HG03139 (cell line): Measurements from ENCODE around the gene PDE11A.

ENCODE experiments used
- ATAC-seq: cut with Tn5 transposase; IDR thresholded peaks from one replicate; pipeline ENCODE4 v1.9.1; 2021; ENCODE audit not compliant: unreplicated experiment

PDE11A gene

GRCh38 chr2:177673602-177674595, 398.7 kb downstream of the PDE11A start:
- ATAC-seq, result no peak

DNA sequence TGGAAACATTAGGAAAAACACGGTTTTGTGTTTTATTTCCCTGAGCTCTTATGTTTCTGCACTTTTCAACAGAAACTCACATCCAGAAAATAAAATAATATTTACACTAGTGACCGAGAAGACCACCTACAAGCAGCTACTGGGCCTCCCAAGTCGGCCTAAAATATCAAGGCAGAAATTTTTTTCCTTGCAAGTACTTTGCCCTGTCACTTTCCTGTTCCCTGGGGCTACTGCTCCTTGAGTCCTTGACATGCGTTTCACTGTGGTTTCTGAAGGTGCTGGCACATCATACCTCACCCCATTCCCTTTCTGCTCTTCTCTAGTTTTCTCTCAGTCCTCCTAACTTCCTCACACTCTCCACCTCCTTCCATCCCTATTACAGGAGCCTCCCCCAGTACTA, 400.9 kb downstream of the PDE11A start:
- no peak for ATAC-seq

DNA sequence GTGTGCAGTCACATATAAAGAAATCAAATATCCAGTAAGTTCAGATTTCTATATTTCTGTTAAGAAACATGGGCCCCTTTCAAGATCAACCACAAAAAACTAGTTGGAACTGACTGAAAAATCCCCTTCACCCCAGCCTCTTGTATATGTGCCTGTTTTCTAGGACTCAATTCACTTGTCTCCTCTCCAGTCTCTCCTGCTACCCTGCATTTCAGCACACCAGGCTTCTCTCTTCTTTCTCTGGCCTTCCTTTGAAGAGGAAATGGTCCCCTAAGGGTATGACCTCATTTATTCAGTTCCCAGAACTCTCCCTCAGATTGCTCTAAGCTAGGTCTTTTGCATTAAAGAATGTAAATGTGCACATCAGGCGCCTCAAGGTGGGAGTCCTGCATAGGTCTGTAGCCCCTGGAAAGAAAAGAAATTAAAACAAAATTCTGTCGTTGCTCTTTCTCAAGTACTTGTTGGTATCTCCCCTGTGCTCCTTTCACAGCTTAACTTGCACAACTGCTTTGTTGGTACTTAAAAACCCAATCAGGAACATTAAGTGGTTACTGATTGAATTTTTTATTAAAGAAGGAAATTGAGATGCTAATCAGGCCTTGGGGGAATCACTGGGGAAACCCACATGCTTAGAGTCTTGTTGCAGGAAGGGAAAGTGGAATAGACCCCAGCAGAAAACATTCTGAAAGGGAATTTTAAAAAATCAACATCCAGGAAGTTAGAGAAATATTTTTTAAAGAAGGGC, 401.6 kb downstream of the PDE11A start:
- ATAC-seq, result no peak

GRCh38 chr2:177669625-177670330, 402.8 kb downstream of the PDE11A start:
- ATAC-seq, result no peak

- ATAC-seq, result no peak
Observed at GRCh38 chr2:177669201-177669600, 403.4 kb downstream of the PDE11A start.

GRCh38 chr2:177668617-177669016, 404.0 kb downstream of the PDE11A start:
- ATAC-seq, result no peak

DNA sequence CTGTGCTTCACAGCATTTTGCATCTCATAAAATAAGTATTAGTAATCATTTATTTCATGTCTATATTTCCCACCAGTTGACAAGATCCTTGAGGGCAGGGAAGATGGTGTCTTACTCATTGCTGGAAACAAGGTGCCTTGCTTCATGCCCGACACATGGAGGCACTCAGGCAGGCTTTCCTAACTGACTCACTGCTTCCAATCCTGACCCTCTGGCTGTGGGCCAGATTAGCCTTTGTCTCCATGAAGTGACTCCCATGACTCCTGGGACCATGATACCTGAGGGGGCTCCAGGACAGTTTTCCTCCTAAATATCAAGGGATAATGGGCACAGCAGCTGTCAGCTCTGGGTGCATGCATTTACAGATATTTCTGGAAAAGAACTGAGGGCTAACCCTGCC, 405.0 kb downstream of the PDE11A start:
- no peak for ATAC-seq

- no peak for ATAC-seq
Observed at GRCh38 chr2:177666408-177666807, 406.2 kb downstream of the PDE11A start.

- no peak for ATAC-seq
Observed at GRCh38 chr2:177665948-177666347, 406.6 kb downstream of the PDE11A start.

GRCh38 chr2:177665328-177665727, 407.2 kb downstream of the PDE11A start:
- ATAC-seq, result no peak

- no peak for ATAC-seq
Observed at GRCh38 chr2:177662895-177663294, 409.7 kb downstream of the PDE11A start.

DNA sequence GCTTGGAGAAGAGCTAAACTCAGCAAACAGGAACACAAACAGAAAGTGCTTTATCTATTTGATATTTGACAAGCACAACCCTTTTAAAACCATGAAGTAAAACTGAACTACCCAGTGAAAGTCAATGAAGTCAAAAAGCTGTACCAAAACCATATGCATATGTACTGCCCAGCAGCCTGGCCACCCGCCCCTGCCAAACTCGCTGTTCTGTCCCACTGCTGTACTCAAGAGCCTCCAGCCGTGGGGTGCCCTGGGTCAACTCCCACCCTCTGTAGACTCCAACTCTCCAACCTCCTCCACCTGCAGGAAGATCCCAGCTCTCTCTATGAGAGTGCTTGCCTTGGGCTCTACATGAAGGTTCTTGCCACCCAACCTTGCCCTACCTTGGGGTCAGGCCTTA, 411.8 kb downstream of the PDE11A start:
- no peak for ATAC-seq

GRCh38 chr2:177658309-177658708, 414.3 kb downstream of the PDE11A start:
- ATAC-seq, result no peak

GRCh38 chr2:177651833-177652232, 420.7 kb downstream of the PDE11A start:
- ATAC-seq, result no peak

- no peak for ATAC-seq
Observed at GRCh38 chr2:177649568-177650518, 422.7 kb downstream of the PDE11A start.

- ATAC-seq, result no peak
Observed at GRCh38 chr2:177646791-177647190, 425.8 kb downstream of the PDE11A start.

GRCh38 chr2:177646241-177646640, 426.3 kb downstream of the PDE11A start:
- ATAC-seq, result no peak

DNA sequence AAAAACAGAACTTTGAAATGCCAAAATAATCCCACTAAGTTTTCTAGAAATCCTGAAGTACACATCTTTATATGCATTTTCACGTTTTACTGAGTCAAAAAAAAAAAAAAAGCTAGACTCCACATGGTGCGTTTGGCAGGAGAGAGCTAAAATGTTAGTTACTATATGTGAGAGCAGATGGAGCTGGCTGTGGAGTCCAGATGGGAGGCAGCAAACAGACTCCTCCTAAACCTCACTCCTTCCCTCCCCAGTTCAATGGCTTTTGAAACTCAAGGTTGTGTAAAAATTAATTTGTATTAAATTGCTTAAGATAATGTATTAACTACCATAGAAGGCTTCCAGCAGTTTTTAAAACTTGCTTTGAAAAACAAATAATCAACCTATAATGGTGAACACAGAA, 431.2 kb downstream of the PDE11A start:
- ATAC-seq, result no peak

DNA sequence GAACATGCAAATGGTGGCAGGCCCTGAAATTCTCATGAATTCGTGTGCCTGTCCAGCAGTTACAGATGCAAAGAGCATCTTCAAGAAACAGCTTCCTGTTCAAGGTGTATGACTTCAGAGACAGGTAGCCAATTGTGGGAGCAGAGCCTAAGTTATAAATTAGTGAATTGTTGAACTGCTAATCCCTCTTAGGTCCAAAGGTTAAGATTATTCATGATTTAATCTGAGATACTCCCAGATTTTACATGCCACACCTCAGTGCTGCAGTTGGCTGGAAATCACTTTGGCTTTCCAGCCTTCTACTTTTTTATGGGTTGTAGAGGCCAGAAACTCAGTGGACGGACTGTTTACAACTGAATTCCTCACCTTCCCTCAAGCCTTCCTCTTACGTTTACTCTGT, 432.2 kb downstream of the PDE11A start:
- no peak for ATAC-seq

- ATAC-seq, result no peak
Observed at GRCh38 chr2:177639262-177639914, 433.2 kb downstream of the PDE11A start.
